ENCODE data around the gene TNFSF15. TPM values are rescaled to one million over a fixed set of nuclear protein-coding genes. Genes with fewer than 3 reads are reported as not detected.

TNFSF15 gene
- total RNA-seq, 6 experiments from 2014 or later, result 0.02 to 0.21 (median 0.05) TPM; not detected in 1

DNA sequence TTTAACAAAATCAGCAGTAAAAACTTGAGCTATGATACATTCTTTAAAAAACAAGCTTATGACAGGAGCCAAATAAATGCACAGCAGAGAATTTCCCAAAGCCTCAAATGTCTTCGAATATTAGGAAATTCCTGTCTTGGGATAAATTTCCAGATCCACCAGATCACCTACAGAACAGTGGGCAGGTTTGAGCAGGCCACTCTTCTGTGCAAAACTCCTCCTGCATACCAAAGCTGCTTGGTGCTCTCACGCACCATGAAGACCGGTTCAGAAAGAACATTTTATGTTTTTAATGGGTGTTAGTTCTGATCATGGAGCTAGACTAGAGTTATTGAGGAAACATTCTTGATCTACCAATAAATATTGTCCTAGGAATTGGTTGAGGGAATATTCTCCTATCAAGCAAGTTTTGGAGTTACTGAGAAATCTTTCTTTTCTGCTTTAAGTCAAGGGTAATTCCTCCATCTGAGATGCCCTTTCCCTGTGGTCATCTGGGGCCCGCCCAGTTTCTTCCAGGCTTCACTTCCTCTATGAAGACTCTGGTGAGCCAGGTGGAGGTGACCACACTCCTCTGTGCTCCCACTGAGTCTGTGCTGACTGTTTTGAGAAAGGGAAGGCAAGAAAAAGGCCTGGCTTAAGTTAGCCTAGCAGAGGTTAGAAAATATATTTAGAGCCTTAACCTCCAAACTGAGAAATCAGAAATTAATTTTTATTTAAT, 17.9 kb downstream of the TNFSF15 start:
- no peak overlapping the region for H3K4me3 Mint-ChIP-seq
- H3K27me3 Mint-ChIP-seq (ENCODE audit: insufficient read depth), result peaks cover 4% of the 10 kb centered on the region
- no peak overlapping the region for H3K27ac Mint-ChIP-seq
- no peaks in the 10 kb centered on the region for H3K36me3 Mint-ChIP-seq (ENCODE audit: low read depth)
- DNase-seq, result no peak
- H3K9me3 Mint-ChIP-seq, result no peaks in the 10 kb centered on the region
- TF ChIP-seq, protein P1, sequence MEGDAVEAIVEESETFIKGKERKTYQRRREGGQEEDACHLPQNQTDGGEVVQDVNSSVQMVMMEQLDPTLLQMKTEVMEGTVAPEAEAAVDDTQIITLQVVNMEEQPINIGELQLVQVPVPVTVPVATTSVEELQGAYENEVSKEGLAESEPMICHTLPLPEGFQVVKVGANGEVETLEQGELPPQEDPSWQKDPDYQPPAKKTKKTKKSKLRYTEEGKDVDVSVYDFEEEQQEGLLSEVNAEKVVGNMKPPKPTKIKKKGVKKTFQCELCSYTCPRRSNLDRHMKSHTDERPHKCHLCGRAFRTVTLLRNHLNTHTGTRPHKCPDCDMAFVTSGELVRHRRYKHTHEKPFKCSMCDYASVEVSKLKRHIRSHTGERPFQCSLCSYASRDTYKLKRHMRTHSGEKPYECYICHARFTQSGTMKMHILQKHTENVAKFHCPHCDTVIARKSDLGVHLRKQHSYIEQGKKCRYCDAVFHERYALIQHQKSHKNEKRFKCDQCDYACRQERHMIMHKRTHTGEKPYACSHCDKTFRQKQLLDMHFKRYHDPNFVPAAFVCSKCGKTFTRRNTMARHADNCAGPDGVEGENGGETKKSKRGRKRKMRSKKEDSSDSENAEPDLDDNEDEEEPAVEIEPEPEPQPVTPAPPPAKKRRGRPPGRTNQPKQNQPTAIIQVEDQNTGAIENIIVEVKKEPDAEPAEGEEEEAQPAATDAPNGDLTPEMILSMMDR (IDR thresholded peaks at IDR 0.05), result no peak
- peaks cover 15% of the 10 kb centered on the region for H3K4me1 Mint-ChIP-seq (ENCODE audit: low read depth)

GRCh38 chr9:114787214-114787613, 18.6 kb downstream of the TNFSF15 start:
- no peaks in the 10 kb centered on the region for H3K9me3 Mint-ChIP-seq
- no peak for DNase-seq
- no peaks in the 10 kb centered on the region for H3K36me3 Mint-ChIP-seq (ENCODE audit: low read depth)
- no peak overlapping the region for H3K27ac Mint-ChIP-seq
- peaks cover 7% of the 10 kb centered on the region for H3K27me3 Mint-ChIP-seq (ENCODE audit: insufficient read depth)
- TF ChIP-seq, protein P1 (IDR thresholded peaks at IDR 0.05), result no peak
- no peak overlapping the region for H3K4me3 Mint-ChIP-seq
- peaks cover 15% of the 10 kb centered on the region for H3K4me1 Mint-ChIP-seq (ENCODE audit: low read depth)

DNA sequence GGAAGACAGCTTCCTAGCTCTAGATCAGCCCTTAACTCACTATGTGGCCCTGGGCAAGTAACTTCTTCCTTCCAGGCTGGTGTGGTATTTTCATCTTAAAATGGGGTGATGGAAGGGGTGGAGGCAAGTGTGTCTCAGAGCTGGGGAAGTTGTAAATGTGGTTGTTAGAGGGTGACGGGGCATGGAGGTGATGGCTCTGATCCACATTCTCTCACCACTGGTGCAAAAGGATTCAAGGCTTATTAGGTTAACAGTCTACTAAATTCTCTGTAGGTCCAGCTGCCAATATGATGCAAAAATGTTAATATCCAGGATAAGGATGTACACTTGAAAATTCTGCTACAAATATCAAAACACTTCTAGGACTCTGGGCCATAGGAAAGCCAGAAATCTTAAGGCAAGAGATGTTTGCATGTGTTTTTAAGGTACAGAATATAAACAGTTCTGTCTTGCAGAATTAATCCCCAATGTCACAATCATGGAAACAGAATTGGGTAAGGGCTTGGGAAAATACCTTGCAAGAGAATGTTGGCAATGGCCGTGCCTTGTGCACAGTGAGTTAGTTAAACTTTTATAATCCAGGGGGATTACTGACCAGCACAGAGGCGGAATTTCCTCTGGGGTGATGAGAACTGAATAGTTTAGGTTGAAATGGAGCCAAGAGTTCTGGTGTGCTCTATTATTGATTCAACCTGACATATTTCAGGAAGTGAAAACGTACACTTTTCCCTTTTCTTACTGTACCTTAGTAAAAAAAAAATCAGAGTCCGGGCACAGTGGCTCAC, 19.8 kb downstream of the TNFSF15 start:
- H3K4me1 Mint-ChIP-seq (ENCODE audit: low read depth), result peaks cover 6% of the 10 kb centered on the region; the same call in 1 of the 2 replicates
- no peak overlapping the region for H3K27ac Mint-ChIP-seq
- TF ChIP-seq, protein P1 (IDR thresholded peaks at IDR 0.05), result no peak
- H3K27me3 Mint-ChIP-seq (ENCODE audit: insufficient read depth), result peaks cover 12% of the 10 kb centered on the region
- 0 out of 2 replicates have a peak, but pooled peaks cover 3% of the 10 kb centered on the region for H3K36me3 Mint-ChIP-seq (ENCODE audit: low read depth)
- no peaks in the 10 kb centered on the region for H3K9me3 Mint-ChIP-seq
- DNase-seq, result no peak
- no peak overlapping the region for H3K4me3 Mint-ChIP-seq

DNA sequence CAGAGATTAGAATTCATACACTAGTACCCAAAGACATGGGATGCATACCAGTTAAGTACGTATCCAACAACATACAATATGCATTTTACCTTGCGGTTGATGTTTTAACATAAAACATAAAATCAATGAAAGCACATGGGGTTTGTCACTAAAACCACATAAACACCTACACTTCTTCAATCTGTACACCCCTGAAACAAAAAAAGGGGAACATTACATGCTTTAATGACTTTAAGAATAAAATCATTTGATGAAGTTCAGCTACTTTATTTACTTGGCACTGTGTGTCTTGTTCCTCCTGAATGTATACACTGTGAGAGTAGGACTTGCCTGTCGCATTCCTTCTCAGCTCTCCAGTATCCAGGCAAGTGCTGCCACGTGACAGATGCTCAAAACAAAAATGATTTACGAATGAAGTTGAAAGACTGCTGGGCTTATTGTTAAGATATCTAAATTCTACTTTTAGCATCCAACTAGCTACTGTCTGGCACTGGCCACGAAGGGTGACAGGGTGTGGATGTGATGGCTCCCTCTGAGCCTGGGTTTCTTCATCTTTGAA, 21.0 kb downstream of the TNFSF15 start:
- TF ChIP-seq, protein P1 (IDR thresholded peaks at IDR 0.05), result no peak
- no peak overlapping the region for H3K27ac Mint-ChIP-seq
- no peaks in the 10 kb centered on the region for H3K9me3 Mint-ChIP-seq
- H3K4me1 Mint-ChIP-seq (ENCODE audit: low read depth), result no peaks in the 10 kb centered on the region
- H3K36me3 Mint-ChIP-seq (ENCODE audit: low read depth), result 0 out of 2 replicates have a peak, but pooled peaks cover 3% of the 10 kb centered on the region
- H3K4me3 Mint-ChIP-seq, result no peak overlapping the region
- peaks cover 12% of the 10 kb centered on the region for H3K27me3 Mint-ChIP-seq (ENCODE audit: insufficient read depth)
- DNase-seq, result no peak

- no peak for DNase-seq
- TF ChIP-seq, protein P1 (IDR thresholded peaks at IDR 0.05), result no peak
- Mint-ChIP-seq H3K36me3 (ENCODE audit: low read depth) (0 out of 2 replicates have a peak, but pooled peaks cover 3% of the 10 kb centered on the region), H3K9me3 (no peaks in the 10 kb centered on the region), H3K4me1 (ENCODE audit: low read depth) (no peaks in the 10 kb centered on the region), H3K27me3 (ENCODE audit: insufficient read depth) (peaks cover 26% of the 10 kb centered on the region), H3K4me3 (no peak overlapping the region), H3K27ac (no peak overlapping the region)
Measured at GRCh38 chr9:114782586-114782985, 23.3 kb downstream of the TNFSF15 start.
